Measurements from ENCODE around the gene MYO1D. TPM values are rescaled to one million over a fixed set of nuclear protein-coding genes. Genes with fewer than 3 reads are reported as not detected.

The MYO1D gene
- total RNA-seq, 1 experiment from 2014 or later, result 23.5 TPM

DNA sequence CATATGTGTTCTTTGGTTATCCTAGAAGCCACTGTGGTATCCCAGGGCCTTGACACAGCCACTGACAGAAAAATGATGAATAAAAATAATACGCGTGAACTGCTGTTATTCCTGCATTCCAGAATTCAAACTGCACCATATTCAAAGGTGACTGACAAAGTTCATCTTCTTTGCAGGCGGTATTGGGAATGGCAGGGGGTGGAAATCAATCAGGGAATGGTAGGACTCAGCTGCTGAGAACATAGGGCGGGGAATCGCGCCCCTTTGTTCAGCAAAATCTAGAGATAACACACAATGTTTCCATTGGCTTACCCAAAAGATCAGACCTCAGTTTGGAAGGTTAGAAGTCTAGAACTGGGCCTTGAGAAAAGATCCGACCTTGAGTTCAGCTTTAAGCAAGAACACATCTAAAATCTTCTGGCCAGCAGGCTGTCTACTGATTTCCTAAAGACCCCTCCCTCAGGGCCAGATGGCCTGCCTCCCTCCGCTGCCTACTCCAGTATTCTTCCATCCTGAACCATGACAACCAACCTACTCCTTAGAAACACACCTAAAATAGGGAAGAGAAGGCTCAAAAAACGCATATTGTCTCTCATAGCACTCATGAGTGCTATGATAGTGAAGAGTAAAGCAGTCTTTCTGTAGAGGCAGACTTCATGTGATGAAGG lies 356.1 kb downstream of the MYO1D start:
- CTCF ChIA-PET, result no interaction called here
- Histone ChIP-seq H3K79me2 (ENCODE audit: low read length) (no peaks in the 10 kb centered on the region), H2AFZ (ENCODE audit: low read length) (no peak overlapping the region), H3F3A (ENCODE audit: low read length, unreplicated experiment) (no peaks in the 10 kb centered on the region), H3K27me3 (ENCODE audit: low read length) (no peaks in the 10 kb centered on the region), H3K4me1 (ENCODE audit: insufficient read depth, low read length) (peaks cover 6% of the 10 kb centered on the region; the same call in 1 of the 2 replicates), H3K9ac (ENCODE audit: low read length) (no peak overlapping the region), H3K9me3 (ENCODE audit: low read length) (no peaks in the 10 kb centered on the region), H3K27ac (ENCODE audit: low read length) (no peak overlapping the region), H4K20me1 (ENCODE audit: low read length) (no peaks in the 10 kb centered on the region), H3K36me3 (ENCODE audit: low read depth, low read length) (no peaks in the 10 kb centered on the region), H3K4me3 (ENCODE audit: low read length) (no peak overlapping the region), H3K9me2 (replicated peaks; ENCODE audit: low read length) (no peaks in the 10 kb centered on the region), H3K4me2 (ENCODE audit: low read length) (no peak overlapping the region)
- intact Hi-C loops (cut with micrococcal nuclease), result no loop called here
- ATAC-seq, result no peak
- POLR2A ChIA-PET (ENCODE audit: unreplicated experiment), result no interaction called here
- TF ChIP-seq, protein P1, sequence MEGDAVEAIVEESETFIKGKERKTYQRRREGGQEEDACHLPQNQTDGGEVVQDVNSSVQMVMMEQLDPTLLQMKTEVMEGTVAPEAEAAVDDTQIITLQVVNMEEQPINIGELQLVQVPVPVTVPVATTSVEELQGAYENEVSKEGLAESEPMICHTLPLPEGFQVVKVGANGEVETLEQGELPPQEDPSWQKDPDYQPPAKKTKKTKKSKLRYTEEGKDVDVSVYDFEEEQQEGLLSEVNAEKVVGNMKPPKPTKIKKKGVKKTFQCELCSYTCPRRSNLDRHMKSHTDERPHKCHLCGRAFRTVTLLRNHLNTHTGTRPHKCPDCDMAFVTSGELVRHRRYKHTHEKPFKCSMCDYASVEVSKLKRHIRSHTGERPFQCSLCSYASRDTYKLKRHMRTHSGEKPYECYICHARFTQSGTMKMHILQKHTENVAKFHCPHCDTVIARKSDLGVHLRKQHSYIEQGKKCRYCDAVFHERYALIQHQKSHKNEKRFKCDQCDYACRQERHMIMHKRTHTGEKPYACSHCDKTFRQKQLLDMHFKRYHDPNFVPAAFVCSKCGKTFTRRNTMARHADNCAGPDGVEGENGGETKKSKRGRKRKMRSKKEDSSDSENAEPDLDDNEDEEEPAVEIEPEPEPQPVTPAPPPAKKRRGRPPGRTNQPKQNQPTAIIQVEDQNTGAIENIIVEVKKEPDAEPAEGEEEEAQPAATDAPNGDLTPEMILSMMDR (conservative IDR thresholded peaks at IDR 0.05; ENCODE audit: low read depth, low read length), result no peak
- BruUV-seq (replicated peaks), result no TSS peak
- DNase-seq, result no peak

DNA sequence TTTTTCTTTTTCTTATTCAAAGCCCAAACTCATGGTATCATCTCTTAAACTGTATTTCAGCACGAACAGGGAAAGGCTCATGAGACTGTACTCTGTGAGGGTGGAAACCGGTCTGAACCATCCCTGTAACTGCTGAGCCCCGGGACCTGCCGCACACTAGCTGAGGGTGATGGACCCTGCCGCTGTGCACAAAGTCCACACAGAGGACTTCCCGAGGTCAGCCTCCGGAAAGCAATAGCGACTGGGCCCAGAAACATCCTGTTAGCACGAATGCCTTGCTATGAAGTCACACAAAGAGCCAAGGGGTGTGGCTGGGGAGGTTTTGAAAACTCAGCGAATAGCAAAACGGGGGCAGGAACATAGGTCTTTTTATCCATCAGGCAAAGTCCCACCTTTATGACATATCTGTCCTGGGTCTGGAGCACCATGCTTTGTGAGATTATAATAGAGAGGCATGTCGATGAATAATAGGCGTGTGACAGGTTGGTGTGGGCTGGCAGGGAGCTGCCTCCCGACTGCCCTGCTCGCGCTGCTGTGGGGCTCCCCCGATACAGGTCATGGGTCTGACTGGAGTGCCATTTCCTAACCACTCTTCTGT lies 356.7 kb downstream of the MYO1D start:
- peaks cover 6% of the 10 kb centered on the region; the same call in 1 of the 2 replicates for H3K4me1 ChIP-seq (ENCODE audit: insufficient read depth, low read length)
- no peaks in the 10 kb centered on the region for H3K9me3 ChIP-seq (ENCODE audit: low read length)
- H3K4me3 ChIP-seq (ENCODE audit: low read length), result peak overlapping the region; percentile 67; the same call in 1 of the 2 replicates
- no peak overlapping the region for H3K27ac ChIP-seq (ENCODE audit: low read length)
- intact Hi-C loops (cut with micrococcal nuclease), result no loop called here
- H3K79me2 ChIP-seq (ENCODE audit: low read length), result no peaks in the 10 kb centered on the region
- ChIA-PET POLR2A (ENCODE audit: unreplicated experiment) (interaction anchor here (0.6 kb wide), 1 partner anchor 153 kb away, joined by 12 read pairs; no protein-coding TSS in a partner anchor), CTCF (no interaction called here)
- H3K9me2 ChIP-seq (replicated peaks; ENCODE audit: low read length), result no peaks in the 10 kb centered on the region
- BruUV-seq (replicated peaks), result no TSS peak
- DNase-seq, result no peak
- ATAC-seq, result no peak; the same call in none of the 2 replicates
- H3K27me3 ChIP-seq (ENCODE audit: low read length), result no peaks in the 10 kb centered on the region
- no peaks in the 10 kb centered on the region for H4K20me1 ChIP-seq (ENCODE audit: low read length)
- no peaks in the 10 kb centered on the region for H3K36me3 ChIP-seq (ENCODE audit: low read depth, low read length)
- peak overlapping the region; percentile 82 for H2AFZ ChIP-seq (ENCODE audit: low read length)
- H3F3A ChIP-seq (ENCODE audit: low read length, unreplicated experiment), result no peaks in the 10 kb centered on the region
- TF ChIP-seq EZH2 (IDR thresholded peaks at IDR 0.05; ENCODE audit: low read length, unreplicated experiment) (no peak), EZH2phosphoT487 (IDR thresholded peaks at IDR 0.05; ENCODE audit: borderline replicate concordance, low read length) (no peak)
- TF ChIP-seq, protein P1 (conservative IDR thresholded peaks at IDR 0.05; ENCODE audit: low read depth, low read length), result no peak
- peak overlapping the region; percentile 87 for H3K4me2 ChIP-seq (ENCODE audit: low read length)
- H3K9ac ChIP-seq (ENCODE audit: low read length), result peak overlapping the region; percentile 12; the same call in 1 of the 2 replicates
